Loucy (cell line): Measurements from ENCODE around the gene IL6.

Experiments used
- CTCF ChIP-seq: fragments of 200-600 bp; sonication (generic); conservative IDR thresholded peaks from 2 replicates; pipeline ENCODE4 v1.5.1; 2014; ENCODE audit warnings: mild to moderate bottlenecking, antibody characterized with exemption, low read length
- EZH2phosphoT487 ChIP-seq: fragments of 200-600 bp; IDR thresholded peaks from 2 replicates; pipeline ENCODE4 v1.6.1; 2018; ENCODE audit warnings: antibody characterized with exemption, mild to moderate bottlenecking, moderate library complexity, borderline replicate concordance

- TF ChIP-seq CTCF (no peak), EZH2phosphoT487 (no peak)
Observed at GRCh38 chr7:22781230-22781711, 54.3 kb downstream of the IL6 start.
